ENCODE results near the gene TBC1D1. TPM values are rescaled to one million over a fixed set of nuclear protein-coding genes. Genes with fewer than 3 reads are reported as not detected.
"Not testable (repeated sequence)": the region's sequence is repeated elsewhere in the genome, so short reads cannot be mapped to it uniquely, and the experiment has no call there.

The TBC1D1 gene
- total RNA-seq, 1 donor from 2014 or later: 78.9 TPM

- no peak for DNase-seq (ENCODE audit: low spot score in 2 of 2, unreplicated experiment in 2 of 2)
- H3K27ac Mint-ChIP-seq: no peak overlapping the region
- H3K9me3 Mint-ChIP-seq: no peaks in the 10 kb centered on the region
- H3K4me1 Mint-ChIP-seq: peaks cover 25% of the 10 kb centered on the region
- H3K4me3 Mint-ChIP-seq: no peak overlapping the region
- no peaks in the 10 kb centered on the region for H3K27me3 Mint-ChIP-seq (ENCODE audit: low read depth)
- peaks cover 15% of the 10 kb centered on the region for H3K36me3 Mint-ChIP-seq
- no peak for TF ChIP-seq CTCF (IDR thresholded peaks at IDR 0.05; ENCODE audit: unreplicated experiment)
Observed at GRCh38 chr4:38014421-38014852, 123.6 kb downstream of the TBC1D1 start.

DNA sequence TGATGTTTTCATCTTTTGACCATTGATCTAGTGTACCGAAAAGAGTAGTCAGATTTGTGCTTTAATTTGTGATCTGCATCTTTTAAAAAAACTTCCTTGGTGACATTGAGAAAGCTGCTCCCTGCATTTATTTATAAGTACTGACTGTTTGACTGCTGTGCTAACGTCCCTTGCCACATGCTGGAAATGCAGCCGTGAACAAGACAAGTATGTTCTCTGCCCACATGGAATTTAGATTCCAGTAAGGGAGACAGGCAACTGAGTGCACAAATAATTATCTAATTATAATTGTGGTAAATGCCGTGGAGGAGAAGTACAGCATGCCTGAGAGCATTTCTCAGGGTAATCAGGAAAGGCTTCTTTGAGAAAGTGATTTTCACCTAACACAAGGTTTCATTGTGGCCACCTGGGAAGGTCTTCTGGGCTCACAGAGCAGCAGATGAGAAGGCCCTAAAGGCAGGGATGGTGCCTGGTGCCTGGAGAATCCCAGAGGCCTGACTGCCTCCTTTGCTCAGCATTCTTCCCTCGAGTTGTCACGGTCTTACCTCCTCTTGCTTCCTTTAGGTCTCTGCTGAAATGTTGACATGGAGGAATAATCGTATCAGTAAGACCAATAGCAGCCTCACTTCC is 125.1 kb downstream of the TBC1D1 start:
- no peak for TF ChIP-seq CTCF (IDR thresholded peaks at IDR 0.05; ENCODE audit: unreplicated experiment)
- no peaks in the 10 kb centered on the region for H3K27me3 Mint-ChIP-seq (ENCODE audit: low read depth)
- no peak for DNase-seq (ENCODE audit: low spot score in 2 of 2, unreplicated experiment in 2 of 2)

GRCh38 chr4:38016698-38017097 is 125.8 kb downstream of the TBC1D1 start:
- DNase-seq (ENCODE audit: low spot score in 2 of 2, unreplicated experiment in 2 of 2): no peak
- TF ChIP-seq CTCF (IDR thresholded peaks at IDR 0.05; ENCODE audit: unreplicated experiment): no peak
- Mint-ChIP-seq H3K27ac (peak overlapping the region; percentile 65), H3K9me3 (peaks cover 5% of the 10 kb centered on the region), H3K4me1 (peaks cover 19% of the 10 kb centered on the region), H3K36me3 (peaks cover 31% of the 10 kb centered on the region), H3K27me3 (ENCODE audit: low read depth) (no peaks in the 10 kb centered on the region), H3K4me3 (no peak overlapping the region)

More for the DNA sequence above, 125.1 kb downstream of the TBC1D1 start:
- peak overlapping the region; percentile 65 for H3K27ac Mint-ChIP-seq
- H3K9me3 Mint-ChIP-seq: peaks cover 3% of the 10 kb centered on the region
- peaks cover 24% of the 10 kb centered on the region for H3K36me3 Mint-ChIP-seq
- peaks cover 19% of the 10 kb centered on the region for H3K4me1 Mint-ChIP-seq
- no peak overlapping the region for H3K4me3 Mint-ChIP-seq

DNA sequence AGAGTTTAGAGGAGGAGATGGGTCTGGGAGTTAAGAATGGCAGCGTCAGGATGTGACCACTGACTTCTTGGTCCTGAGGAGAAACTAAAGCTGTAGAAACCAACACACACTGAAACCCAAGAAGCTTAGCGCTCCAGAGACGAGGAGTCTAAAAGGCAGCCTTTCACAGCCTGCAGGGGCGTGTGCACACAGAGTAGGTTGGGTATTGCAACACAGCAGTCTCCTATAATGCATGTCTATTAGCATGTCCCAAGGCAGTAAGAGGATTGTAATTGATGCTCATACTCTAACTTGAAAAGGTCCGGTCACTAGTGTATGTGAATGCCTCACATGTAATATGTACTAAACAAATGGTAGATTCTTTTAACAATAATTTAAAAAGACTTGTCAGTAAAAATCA is 126.7 kb downstream of the TBC1D1 start:
- Mint-ChIP-seq H3K27me3 (ENCODE audit: low read depth) (no peaks in the 10 kb centered on the region), H3K36me3 (peaks cover 40% of the 10 kb centered on the region), H3K27ac (no peak overlapping the region), H3K4me1 (peaks cover 27% of the 10 kb centered on the region), H3K4me3 (no peak overlapping the region), H3K9me3 (peaks cover 5% of the 10 kb centered on the region)
- DNase-seq (ENCODE audit: low spot score in 2 of 2, unreplicated experiment in 2 of 2): no peak
- TF ChIP-seq CTCF (IDR thresholded peaks at IDR 0.05; ENCODE audit: unreplicated experiment): no peak

- TF ChIP-seq CTCF (IDR thresholded peaks at IDR 0.05; ENCODE audit: unreplicated experiment): no peak
- Mint-ChIP-seq H3K27me3 (ENCODE audit: low read depth) (no peaks in the 10 kb centered on the region), H3K36me3 (peaks cover 38% of the 10 kb centered on the region), H3K9me3 (peaks cover 5% of the 10 kb centered on the region), H3K4me3 (no peak overlapping the region), H3K27ac (no peak overlapping the region), H3K4me1 (peaks cover 49% of the 10 kb centered on the region)
- no peak for DNase-seq (ENCODE audit: low spot score in 2 of 2, unreplicated experiment in 2 of 2)
Observed at GRCh38 chr4:38020386-38020785, 129.5 kb downstream of the TBC1D1 start.

GRCh38 chr4:38020961-38021360 is 130.1 kb downstream of the TBC1D1 start:
- peaks cover 48% of the 10 kb centered on the region for H3K4me1 Mint-ChIP-seq

More at GRCh38 chr4:38020961-38021360, 130.1 kb downstream of the TBC1D1 start:
- H3K9me3 Mint-ChIP-seq; H3K27me3 Mint-ChIP-seq (ENCODE audit: low read depth); DNase-seq (ENCODE audit: low spot score in 2 of 2, unreplicated experiment in 2 of 2); H3K27ac Mint-ChIP-seq; H3K4me3 Mint-ChIP-seq: not testable (repeated sequence)
- H3K36me3 Mint-ChIP-seq: peaks cover 35% of the 10 kb centered on the region

Data from mesothelial cell of epicardium (in vitro differentiated cells).